GM13977 (cell line): ENCODE measurements around the gene MAST4.

ENCODE experiments used
- DNase-seq: peaks from one replicate; pipeline ENCODE4 v3.0.0; 2012; ENCODE audit warnings: low spot score
- CTCF ChIP-seq: IDR thresholded peaks from 2 replicates; pipeline ENCODE4 v1.5.1; 2012; ENCODE audit warnings: mild to moderate bottlenecking, control low read depth; ENCODE audit not compliant: insufficient read depth; ENCODE audit errors: extremely low read depth, missing control alignments
- in situ Hi-C: fragments of 300-500 bp; cut with MboI; formaldehyde crosslinking; loops from one replicate; pipeline ENCODE4 v1.12.0; 2022; ENCODE audit warnings: low sequenced_read_pairs, low pct_unique_long_range_greater_than_20kb, mixed read lengths, inconsistent platforms; ENCODE audit not compliant: unreplicated experiment

Gene MAST4

GRCh38 chr5:66646570-66646969, 50.4 kb downstream of the MAST4 start:
- in situ Hi-C loops = no loop called here
- no peak for DNase-seq
- TF ChIP-seq CTCF = no peak

- TF ChIP-seq CTCF = no peak
- in situ Hi-C loops = no loop called here
- DNase-seq = no peak
Measured at GRCh38 chr5:66647146-66647856, 51.1 kb downstream of the MAST4 start.

GRCh38 chr5:66652818-66653217, 56.6 kb downstream of the MAST4 start:
- no peak for DNase-seq
- in situ Hi-C loops = no loop called here
- TF ChIP-seq CTCF = no peak

- in situ Hi-C loops = no loop called here
- no peak for TF ChIP-seq CTCF
- no peak for DNase-seq
Measured at GRCh38 chr5:66653325-66653724, 57.1 kb downstream of the MAST4 start.

GRCh38 chr5:66655395-66656324, 59.5 kb downstream of the MAST4 start:
- DNase-seq = no peak
- in situ Hi-C loops = no loop called here
- no peak for TF ChIP-seq CTCF

- in situ Hi-C loops = no loop called here
- no peak for TF ChIP-seq CTCF
- no peak for DNase-seq
Measured at GRCh38 chr5:66658516-66658915, 62.3 kb downstream of the MAST4 start.
